Cardiac muscle cell (in vitro differentiated cells and primary cell): ENCODE measurements around the gene GRHL3. TPM values are rescaled to one million over a fixed set of nuclear protein-coding genes. Genes with fewer than 3 reads are reported as not detected.

Experiments
- DNase-seq, 2 donors: peaks; one replicate each; pipeline versions ENCODE4 v3.0.0 to v3.0.0-alpha.2; 2010 to 2017; ENCODE audit warnings: low read depth in 1 of 2, low spot score in 1 of 2
- H3K27ac ChIP-seq: fragments of 200-600 bp; sonication (generic); 2 replicates; pipeline ENCODE4 v1.5.1; 2016
- H3K27me3 ChIP-seq: fragments of 200-600 bp; sonication (generic); 2 replicates; pipeline ENCODE4 v1.6.0; 2016; ENCODE audit warnings: control low read depth
- H3K36me3 ChIP-seq: fragments of 200-600 bp; sonication (generic); 2 replicates; pipeline ENCODE4 v1.5.1; 2016; ENCODE audit warnings: control low read depth
- H3K4me1 ChIP-seq: fragments of 200-600 bp; sonication (generic); 2 replicates; pipeline ENCODE4 v1.8.1; 2017; ENCODE audit warnings: low read depth, mild to moderate bottlenecking, mixed run types
- H3K4me3 ChIP-seq: fragments of 200-600 bp; sonication (generic); 2 replicates; pipeline ENCODE4 v1.5.1; 2016; ENCODE audit warnings: mild to moderate bottlenecking
- H3K9me3 ChIP-seq: fragments of 200-600 bp; sonication (generic); 2 replicates; pipeline ENCODE4 v1.5.1; 2017; ENCODE audit warnings: low read depth, mild to moderate bottlenecking, control low read depth
- polyA plus RNA-seq: library from polyadenylated mRNA; unstranded; fragments of >200 nt; fragmentation: Nextera tagmentation; extraction: Ambion mirVana; gene quantifications from 2 replicates; pipeline ENCODE4 v1.2.1, GENCODE V29; 2016
- total RNA-seq: library from RNA; depleted of rRNA; stranded (reverse); fragments of >200 nt; gene quantifications from 2 replicates; pipeline ENCODE4 v1.2.3, GENCODE V29; 2016
- TF ChIP-seq, protein P1 (sequence below): IDR thresholded peaks from 2 replicates; pipeline ENCODE4 v1.5.1; 2012; ENCODE audit warnings: low read depth, mild to moderate bottlenecking, low read length

GRHL3 gene
- total and polyA plus RNA-seq, 2 experiments from 2014 or later = 0.54 TPM; not detected in 1

DNA sequence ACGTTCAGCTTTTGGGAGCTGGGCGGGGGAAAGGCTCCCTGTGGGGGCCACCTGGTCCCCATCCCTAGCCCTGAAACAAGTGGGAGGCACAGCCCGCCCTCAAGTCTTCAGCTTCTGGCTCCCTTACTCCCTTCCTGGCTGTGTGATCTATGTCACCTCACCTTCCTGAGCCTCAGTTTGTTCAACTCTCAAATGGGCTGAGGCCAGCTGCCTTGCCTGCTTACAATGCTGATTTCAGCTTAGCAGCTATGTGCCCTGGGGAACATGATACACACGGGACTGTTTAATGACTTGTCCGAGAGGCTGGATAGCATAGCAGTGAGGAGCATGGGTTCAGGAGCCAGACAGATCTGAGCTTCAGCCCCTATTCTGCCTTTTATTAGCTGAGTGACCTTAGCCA lies 19.3 kb downstream of the GRHL3 start:
- no peaks in the 10 kb centered on the region for H3K9me3 ChIP-seq
- TF ChIP-seq, protein P1, sequence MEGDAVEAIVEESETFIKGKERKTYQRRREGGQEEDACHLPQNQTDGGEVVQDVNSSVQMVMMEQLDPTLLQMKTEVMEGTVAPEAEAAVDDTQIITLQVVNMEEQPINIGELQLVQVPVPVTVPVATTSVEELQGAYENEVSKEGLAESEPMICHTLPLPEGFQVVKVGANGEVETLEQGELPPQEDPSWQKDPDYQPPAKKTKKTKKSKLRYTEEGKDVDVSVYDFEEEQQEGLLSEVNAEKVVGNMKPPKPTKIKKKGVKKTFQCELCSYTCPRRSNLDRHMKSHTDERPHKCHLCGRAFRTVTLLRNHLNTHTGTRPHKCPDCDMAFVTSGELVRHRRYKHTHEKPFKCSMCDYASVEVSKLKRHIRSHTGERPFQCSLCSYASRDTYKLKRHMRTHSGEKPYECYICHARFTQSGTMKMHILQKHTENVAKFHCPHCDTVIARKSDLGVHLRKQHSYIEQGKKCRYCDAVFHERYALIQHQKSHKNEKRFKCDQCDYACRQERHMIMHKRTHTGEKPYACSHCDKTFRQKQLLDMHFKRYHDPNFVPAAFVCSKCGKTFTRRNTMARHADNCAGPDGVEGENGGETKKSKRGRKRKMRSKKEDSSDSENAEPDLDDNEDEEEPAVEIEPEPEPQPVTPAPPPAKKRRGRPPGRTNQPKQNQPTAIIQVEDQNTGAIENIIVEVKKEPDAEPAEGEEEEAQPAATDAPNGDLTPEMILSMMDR = no peak
- no peaks in the 10 kb centered on the region for H3K4me1 ChIP-seq
- DNase-seq = no peak
- H3K36me3 ChIP-seq = no peaks in the 10 kb centered on the region
- no peak overlapping the region for H3K4me3 ChIP-seq
- H3K27ac ChIP-seq = no peak overlapping the region
- no peaks in the 10 kb centered on the region for H3K27me3 ChIP-seq

DNA sequence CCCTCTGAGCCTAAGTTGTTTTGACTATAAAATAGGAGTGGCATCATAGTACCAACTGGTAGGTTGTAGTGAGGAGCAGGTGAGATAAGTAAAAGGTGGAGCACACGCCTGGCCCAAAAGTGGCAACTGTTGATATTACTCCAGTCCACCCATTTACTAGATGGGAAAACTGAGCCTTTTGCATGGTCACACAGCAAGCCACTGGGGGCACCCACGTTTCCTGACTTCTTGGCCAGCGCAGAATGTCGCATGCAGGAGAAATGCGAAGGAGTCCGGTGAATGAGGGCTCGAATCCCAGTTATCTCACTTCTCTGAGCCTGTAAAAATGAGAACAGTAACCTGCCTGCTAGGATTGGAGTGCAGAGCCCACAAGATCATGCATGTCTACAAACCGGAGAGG lies 20.8 kb downstream of the GRHL3 start:
- Histone ChIP-seq H3K27ac (no peak overlapping the region), H3K36me3 (no peaks in the 10 kb centered on the region), H3K4me3 (no peak overlapping the region), H3K4me1 (no peaks in the 10 kb centered on the region), H3K27me3 (no peaks in the 10 kb centered on the region), H3K9me3 (no peaks in the 10 kb centered on the region)
- TF ChIP-seq, protein P1 = no peak
- no peak for DNase-seq

- H3K9me3 ChIP-seq = no peaks in the 10 kb centered on the region
- TF ChIP-seq, protein P1 = no peak
- H3K27ac ChIP-seq = no peak overlapping the region
- no peaks in the 10 kb centered on the region for H3K36me3 ChIP-seq
- no peaks in the 10 kb centered on the region for H3K27me3 ChIP-seq
- DNase-seq = no peak
- H3K4me1 ChIP-seq = no peaks in the 10 kb centered on the region
- no peak overlapping the region for H3K4me3 ChIP-seq
These were observed 21.6 kb downstream of the GRHL3 start for GRCh38 chr1:24340770-24341169.

DNA sequence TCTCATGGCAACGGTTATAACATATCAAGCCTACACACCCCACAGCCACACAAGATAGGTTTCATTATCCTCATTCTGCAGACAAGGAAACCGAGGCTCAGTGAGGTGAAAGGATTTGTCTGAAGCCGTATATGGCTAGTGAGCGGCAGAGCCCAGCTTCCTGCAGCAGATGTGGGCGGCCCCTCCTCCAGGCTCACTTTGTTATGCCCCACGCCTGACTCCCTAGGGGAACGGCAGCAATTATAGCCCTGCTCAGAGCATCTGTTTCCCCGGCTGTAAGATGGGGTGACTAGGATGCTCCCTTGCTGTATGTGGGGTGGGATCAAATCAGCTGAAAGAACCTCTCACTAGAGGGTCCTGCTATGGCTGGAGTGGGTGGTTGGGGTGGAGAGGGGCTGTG lies 22.1 kb downstream of the GRHL3 start:
- Histone ChIP-seq H3K27me3 (no peaks in the 10 kb centered on the region), H3K4me1 (no peaks in the 10 kb centered on the region), H3K36me3 (no peaks in the 10 kb centered on the region), H3K4me3 (no peak overlapping the region), H3K9me3 (no peaks in the 10 kb centered on the region), H3K27ac (no peak overlapping the region)
- no peak for DNase-seq
- TF ChIP-seq, protein P1 = no peak

GRCh38 chr1:24343412-24344089 lies 24.4 kb downstream of the GRHL3 start:
- no peak overlapping the region for H3K4me3 ChIP-seq
- no peaks in the 10 kb centered on the region for H3K9me3 ChIP-seq
- H3K36me3 ChIP-seq = no peaks in the 10 kb centered on the region
- DNase-seq = no peak
- H3K27me3 ChIP-seq = no peaks in the 10 kb centered on the region
- H3K27ac ChIP-seq = no peak overlapping the region
- TF ChIP-seq, protein P1 = no peak
- H3K4me1 ChIP-seq = no peaks in the 10 kb centered on the region
